Inflammatory macrophage treated with lipopolysaccharide for 1 hour (primary cell): ENCODE data around the gene MAP2K3.
A peak's percentile ranks its signal among the peaks of the same experiment; 100 is the strongest.

ENCODE experiments used
- DNase-seq, 2 donors: peaks; one replicate each; pipeline ENCODE4 v3.0.0-alpha.2; 2020 to 2022

Gene MAP2K3

DNA sequence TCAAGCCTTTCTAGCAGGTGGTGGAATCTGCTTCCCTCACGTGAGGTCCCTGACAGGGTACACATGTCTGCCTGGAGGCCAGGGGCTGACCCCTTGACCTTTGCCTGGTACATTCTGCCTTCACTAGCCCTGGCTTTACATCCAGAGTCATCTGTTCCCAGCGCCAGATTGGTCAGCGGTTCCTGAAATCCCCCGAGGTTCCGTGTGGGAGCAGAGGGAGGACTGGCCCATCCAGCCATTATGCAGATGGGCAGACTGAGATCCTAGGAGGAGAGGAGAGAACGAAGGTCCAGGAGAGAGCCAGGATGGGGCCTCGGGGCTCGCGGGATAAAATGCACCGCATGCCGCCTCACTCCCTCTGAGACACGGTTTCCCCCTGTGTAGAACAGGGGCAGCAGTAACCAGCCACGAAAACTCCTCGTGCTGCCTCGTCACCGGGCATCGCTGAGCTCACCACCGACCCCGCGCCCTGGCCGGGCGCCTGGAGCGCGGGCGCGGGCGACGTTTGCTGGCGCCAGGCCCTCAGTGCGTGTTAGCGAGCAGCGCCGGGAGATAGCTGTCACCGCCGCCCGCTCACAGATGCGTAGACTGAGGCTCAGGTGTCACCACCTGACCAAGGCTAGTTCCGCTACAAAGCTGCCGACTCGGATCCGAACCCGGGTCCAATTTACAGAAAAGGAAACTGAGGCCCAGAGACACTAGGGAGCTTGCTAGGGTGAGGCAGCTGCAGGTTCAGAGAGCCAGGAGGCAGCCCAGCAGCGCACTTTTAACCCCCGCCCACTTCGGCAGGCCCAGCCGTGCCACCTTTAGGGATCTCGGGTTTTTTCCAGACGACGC lies 811 bp upstream of the MAP2K3 start:
- DNase-seq: peak; percentile 31 to 43

DNA sequence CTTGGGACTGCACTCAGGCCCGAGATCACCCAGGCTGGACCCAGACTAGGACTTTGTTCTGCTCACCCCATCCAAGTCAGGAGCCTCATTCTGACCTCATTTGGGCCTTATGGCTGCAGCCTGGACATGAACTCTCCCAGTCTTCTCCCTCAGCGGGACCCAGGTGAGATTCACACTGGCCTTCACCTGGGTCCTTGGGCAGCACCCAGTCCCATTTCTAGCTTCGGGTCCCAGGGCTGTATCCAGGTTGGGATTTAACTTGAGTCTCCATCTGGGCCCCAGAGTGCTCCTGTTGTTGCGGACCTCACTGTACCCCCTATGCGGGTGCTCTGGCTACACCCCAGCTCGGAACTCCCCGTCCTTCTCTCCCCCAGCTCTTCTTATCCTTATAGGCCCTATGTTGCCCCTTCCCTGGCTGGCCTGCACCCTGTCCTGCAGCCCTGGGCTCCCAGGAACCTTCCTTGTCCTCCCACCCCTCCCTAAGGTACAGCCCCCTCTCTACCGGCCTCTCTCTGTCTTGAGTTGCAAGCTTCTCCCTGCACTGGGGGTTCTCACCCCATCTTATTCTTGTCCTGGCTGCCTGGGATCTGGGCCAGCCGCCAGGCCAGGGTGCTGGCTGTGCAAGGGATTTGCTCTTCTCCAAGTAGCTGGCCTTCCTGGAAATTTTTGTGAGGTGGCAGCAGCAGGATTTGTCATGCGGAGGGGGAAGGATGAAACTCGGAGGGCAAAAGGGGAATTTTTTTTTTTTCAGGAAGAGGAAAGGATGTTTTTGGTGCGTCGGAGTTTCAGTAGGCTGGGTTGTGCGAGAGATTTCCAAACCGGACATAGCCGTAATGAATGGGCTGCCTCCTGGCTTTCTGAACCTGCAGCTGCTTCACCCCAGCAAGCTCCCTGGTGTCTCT lies 904 bp downstream of the MAP2K3 start:
- DNase-seq: peak; percentile 77 to 93

DNA sequence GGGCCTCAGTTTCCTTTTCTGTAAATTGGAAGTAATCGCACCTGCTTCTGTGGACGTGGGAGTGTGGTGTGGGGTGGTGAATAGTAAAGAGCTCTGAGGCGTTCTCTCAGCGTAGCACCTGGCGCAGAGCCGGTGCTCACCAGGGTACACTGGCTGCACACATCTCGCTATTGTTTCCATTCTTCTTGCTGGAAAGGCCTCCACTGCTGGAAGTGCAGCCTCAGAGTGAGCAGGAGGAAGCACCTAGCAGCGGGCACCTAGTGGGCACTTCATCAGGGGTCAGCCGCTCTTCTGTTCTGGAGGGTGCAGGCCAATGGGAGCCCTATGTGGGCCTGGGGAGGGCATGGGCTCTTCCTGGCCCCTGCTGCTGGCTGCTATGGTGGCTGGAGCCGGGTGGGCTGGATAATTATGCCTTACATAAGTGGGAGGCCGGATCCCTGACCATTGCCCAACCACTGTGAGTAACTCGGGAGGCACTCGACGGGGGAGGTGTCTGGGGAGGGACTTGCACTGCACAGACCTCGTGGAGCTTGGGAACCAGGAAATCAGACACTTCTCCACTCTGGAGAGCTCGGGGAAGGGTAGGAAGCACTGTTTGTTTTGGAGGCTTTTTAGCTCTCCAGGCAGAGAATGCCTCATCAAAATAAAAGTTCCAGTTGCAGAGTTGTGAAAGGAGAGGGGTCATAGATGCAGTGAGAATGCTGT lies 1.7 kb downstream of the MAP2K3 start:
- DNase-seq: peak; percentile 91 to 94

DNA sequence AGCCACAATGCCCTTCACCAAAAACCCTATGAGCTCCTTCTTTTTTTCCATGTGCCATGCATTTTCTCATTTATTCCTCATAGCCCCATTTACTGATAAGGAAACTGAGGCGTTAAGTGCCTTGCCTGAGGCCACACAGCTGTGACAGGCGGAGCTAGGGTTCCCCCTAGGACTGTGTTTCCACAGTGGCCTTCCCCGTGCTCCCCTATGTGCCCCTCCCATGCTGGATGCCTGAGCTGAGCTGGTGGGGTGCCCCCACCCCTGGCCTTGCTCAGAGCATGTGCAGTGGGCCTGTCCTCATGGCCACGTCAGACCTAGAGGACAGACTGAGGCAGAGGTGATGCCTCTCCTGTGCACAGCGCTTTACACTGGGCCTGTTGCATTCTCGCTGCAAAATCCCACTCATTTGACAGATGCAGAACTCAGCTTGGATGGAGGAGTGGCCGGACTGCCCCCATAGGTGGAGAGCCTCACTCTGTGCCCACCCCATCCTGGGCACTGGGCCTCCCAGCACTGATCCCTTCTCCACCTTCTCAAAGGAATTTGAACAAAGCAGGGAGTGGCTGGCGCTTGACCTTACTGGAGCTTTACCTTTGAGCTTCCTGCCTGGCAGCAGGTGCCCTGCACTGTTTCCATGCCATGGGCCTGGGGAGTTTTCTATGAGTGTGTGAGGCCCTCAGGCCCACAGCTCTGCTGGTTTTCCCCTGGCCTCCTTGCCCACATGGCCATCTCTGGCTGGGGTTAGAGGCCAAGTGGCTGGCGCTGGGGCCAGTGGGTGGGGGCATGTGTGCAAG lies 2.6 kb downstream of the MAP2K3 start:
- DNase-seq: peak in 1 of 2 donors; percentile 52

- DNase-seq: peak; percentile 98 to 99
These were observed 3.4 kb downstream of the MAP2K3 start for GRCh38 chr17:21287703-21288449.

- DNase-seq: no peak
These were observed 4.1 kb downstream of the MAP2K3 start for GRCh38 chr17:21288571-21289017.

- DNase-seq: no peak
These were observed 4.8 kb downstream of the MAP2K3 start for GRCh38 chr17:21289175-21289901.

- DNase-seq: no peak
These were observed 5.5 kb downstream of the MAP2K3 start for GRCh38 chr17:21289902-21290571.

- DNase-seq: no peak
These were observed 6.8 kb downstream of the MAP2K3 start for GRCh38 chr17:21291357-21291756.

DNA sequence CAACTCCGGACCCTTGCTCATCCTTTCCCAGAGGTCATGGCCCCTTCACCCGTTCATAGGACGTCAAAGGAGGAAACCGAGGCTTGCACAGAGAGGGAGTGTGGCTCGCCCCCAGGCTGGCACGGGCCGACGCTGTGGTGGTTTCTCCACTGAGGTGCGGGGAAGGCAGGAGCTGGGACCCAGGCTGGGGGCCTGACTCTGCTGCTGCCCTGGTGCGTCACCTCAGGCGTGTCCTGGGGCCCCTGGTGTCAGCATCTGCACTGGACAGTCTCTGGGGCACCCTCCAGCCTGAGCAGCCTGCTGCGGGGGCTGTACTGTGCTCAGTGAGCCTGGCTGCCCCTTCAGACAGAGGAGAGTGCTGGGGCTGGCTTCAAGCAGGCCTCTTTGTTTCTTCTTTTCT lies 7.4 kb downstream of the MAP2K3 start:
- no peak for DNase-seq

DNA sequence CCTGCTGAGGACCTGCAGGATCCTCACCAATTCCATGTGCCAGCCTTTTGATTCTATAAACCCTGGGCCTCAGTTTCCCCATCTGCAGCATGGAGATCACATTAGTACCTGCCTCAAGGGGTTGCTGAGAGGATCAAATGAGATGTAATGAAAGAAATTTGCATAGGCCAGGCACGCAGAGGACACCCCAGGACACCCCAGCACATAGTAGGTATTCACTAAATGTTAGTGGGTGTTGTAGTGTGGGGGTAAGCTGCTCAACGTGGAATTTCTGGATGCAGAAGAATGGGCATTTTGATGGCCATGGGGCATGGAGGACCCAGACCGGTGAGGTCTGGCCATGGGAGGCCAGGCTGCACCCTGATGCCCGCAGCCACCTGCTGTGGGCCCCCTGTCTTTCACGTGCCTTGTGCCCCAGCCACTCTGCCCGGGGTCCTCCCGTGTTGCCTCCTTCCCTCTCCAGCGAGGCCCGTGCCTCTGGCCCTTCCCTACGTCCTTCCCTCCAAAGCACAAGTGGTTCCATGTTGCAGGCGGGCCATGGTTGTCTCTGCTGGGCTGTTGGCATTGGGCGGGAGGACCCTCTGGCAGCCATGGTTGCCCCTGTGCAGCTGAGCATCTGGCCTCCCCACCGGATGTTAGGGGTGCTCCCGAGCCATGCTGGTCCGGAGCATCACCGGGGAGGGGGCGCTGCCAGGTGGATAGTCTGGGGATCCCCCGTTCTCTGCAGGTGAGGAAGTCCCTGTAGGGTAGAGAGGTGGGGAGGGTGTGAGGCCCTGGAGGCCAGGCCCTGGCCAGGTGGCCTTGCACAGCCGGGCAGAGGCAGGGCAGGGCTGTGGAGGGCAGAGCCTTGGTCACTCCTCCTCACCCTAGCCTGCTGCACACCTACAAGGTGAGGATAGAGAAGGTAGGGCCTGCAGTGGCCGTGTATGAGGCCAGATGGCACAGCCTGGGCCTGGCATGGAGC lies 8.6 kb downstream of the MAP2K3 start:
- no peak for DNase-seq

DNA sequence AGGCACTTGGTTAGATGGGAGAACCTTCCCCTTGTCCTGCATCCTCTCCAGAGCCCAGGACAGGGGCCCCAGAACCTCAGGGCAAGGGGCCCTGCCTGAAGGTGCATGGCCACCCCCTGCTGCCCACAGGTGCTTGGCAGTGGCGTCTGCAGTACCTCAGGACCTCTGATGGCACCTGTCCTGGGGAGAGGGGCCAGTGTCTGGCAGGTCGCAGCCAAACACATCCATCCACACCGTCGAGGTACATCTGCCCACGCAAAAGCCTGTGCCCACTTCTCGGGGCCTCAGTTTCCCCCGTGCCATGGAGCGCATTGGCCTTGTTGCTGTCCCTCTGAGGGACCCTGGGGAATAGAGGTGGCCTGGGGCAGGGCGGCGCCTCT lies 9.3 kb downstream of the MAP2K3 start:
- no peak for DNase-seq

GRCh38 chr17:21294321-21295035 lies 10.0 kb downstream of the MAP2K3 start:
- no peak for DNase-seq

- no peak for DNase-seq
These were observed 10.8 kb downstream of the MAP2K3 start for GRCh38 chr17:21295036-21295952.

DNA sequence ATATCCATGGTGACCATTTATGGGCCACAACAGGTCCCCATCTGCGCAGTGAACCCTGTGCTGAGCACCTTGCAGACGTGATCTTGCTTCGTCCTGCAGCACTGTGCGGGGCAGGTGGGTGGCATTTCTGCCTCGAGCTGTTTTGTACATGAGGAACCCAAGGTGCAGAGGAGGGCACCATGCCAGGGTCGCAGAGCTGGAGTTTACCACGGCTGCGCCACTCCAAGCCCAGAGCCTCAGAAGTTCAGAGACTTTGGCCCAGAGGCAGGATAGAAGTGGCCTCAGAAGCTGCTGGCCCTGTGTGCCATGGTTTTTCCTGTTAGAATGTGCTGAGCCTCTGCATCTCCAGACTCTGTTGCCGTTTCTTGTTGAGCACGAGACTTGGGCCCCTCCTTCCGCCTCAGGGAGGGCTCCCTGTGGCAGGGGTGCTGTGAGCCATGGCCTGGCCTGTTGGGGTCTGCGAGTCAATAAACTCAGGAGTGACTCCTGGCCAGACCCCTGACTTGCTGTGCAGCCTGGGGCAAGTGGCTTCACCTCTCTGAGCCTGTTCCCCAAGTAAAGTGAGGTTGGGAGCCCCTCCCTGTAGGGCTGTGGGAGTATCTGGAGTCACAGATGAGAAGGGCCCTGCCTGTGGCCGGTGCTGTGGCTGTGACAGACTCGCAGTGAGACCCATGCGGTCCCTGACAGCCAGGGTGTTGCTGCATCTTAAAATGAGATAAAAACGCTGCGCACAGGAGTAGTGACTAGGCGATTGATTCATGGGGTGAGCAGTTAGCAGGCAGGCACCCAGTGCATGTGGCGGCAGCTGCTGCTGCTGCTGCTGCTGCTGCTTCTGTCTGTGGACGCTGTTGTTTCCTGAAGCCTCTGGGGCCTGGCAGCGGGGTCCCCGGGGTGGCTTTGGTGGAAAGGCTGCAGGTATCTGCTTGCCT lies 11.8 kb downstream of the MAP2K3 start:
- no peak for DNase-seq

GRCh38 chr17:21297026-21297520 lies 12.6 kb downstream of the MAP2K3 start:
- DNase-seq: no peak
